MM.1S (cell line): ENCODE data around the gene SELENOW.

Source experiments
- DNase-seq: peaks from one replicate; pipeline ENCODE4 v3.0.0-alpha.2; 2015
- H2AFZ ChIP-seq: fragments of 300-600 bp; sonication (generic); 2 replicates; pipeline ENCODE4 v1.6.0; 2016; ENCODE audit warnings: antibody characterized with exemption, low read length
- H3F3A ChIP-seq: fragments of 300-600 bp; sonication (generic); 2 replicates; pipeline ENCODE4 v1.6.1; 2016; ENCODE audit warnings: mild to moderate bottlenecking, antibody characterized with exemption, low read length, moderate library complexity, mixed read lengths; ENCODE audit not compliant: insufficient read depth
- H3K27ac ChIP-seq: fragments of 300-600 bp; sonication (generic); 2 replicates; pipeline ENCODE4 v1.5.1; 2016; ENCODE audit warnings: mild to moderate bottlenecking, low read length
- H3K27me3 ChIP-seq: fragments of 300-600 bp; sonication (generic); replicated peaks from 2 replicates; pipeline ENCODE4 v1.6.0; 2016; ENCODE audit warnings: low read length; ENCODE audit not compliant: insufficient read depth
- H3K36me3 ChIP-seq: fragments of 300-600 bp; sonication (generic); replicated peaks from 2 replicates; pipeline ENCODE4 v1.6.1; 2016; ENCODE audit warnings: mild to moderate bottlenecking, low read length, mixed read lengths; ENCODE audit not compliant: insufficient read depth
- H3K4me1 ChIP-seq: fragments of 300-600 bp; sonication (generic); 2 replicates; pipeline ENCODE4 v1.6.1; 2016; ENCODE audit warnings: low read length, mixed read lengths
- H3K4me2 ChIP-seq: fragments of 300-600 bp; sonication (generic); 2 replicates; pipeline ENCODE4 v1.6.0; 2016; ENCODE audit warnings: low read depth, low read length
- H3K4me3 ChIP-seq: fragments of 300-600 bp; sonication (generic); 2 replicates; pipeline ENCODE4 v1.5.1; 2016; ENCODE audit warnings: low read length, mixed read lengths
- H3K79me2 ChIP-seq: fragments of 300-600 bp; sonication (generic); 2 replicates; pipeline ENCODE4 v1.6.1; 2016; ENCODE audit warnings: mixed run types, low read length, mixed read lengths
- H3K9ac ChIP-seq: fragments of 300-600 bp; sonication (generic); 2 replicates; pipeline ENCODE4 v1.6.1; 2016; ENCODE audit warnings: low read length, mixed read lengths
- H3K9me2 ChIP-seq: fragments of 300-600 bp; sonication (generic); replicated peaks from 2 replicates; pipeline ENCODE4 v1.6.1; 2016; ENCODE audit warnings: mild to moderate bottlenecking, low read length, mixed read lengths; ENCODE audit not compliant: insufficient read depth
- H3K9me3 ChIP-seq: fragments of 300-600 bp; sonication (generic); replicated peaks from 2 replicates; pipeline ENCODE4 v1.6.1; 2016; ENCODE audit warnings: mild to moderate bottlenecking, low read length, mixed read lengths; ENCODE audit not compliant: insufficient read depth
- H4K20me1 ChIP-seq: fragments of 300-600 bp; sonication (generic); 2 replicates; pipeline ENCODE4 v1.6.1; 2016; ENCODE audit warnings: mild to moderate bottlenecking, low read length, moderate library complexity, mixed read lengths; ENCODE audit not compliant: insufficient read depth
- EZH2 ChIP-seq: fragments of 300-600 bp; sonication (generic); optimal IDR thresholded peaks from 2 replicates; pipeline ENCODE3; 2017; ENCODE audit warnings: low read depth, mild to moderate bottlenecking, antibody characterized with exemption, low read length, mixed read lengths
- EZH2phosphoT487 ChIP-seq: fragments of 300-600 bp; sonication (generic); IDR thresholded peaks from 2 replicates; pipeline ENCODE4 v1.6.1; 2018; ENCODE audit warnings: antibody characterized with exemption, low read length
- TF ChIP-seq, protein P1 (sequence below): fragments of 300-600 bp; sonication (generic); IDR thresholded peaks from 2 replicates; pipeline ENCODE4 v1.5.1; 2016; ENCODE audit warnings: antibody characterized with exemption, low read length, mixed read lengths

Gene SELENOW

DNA sequence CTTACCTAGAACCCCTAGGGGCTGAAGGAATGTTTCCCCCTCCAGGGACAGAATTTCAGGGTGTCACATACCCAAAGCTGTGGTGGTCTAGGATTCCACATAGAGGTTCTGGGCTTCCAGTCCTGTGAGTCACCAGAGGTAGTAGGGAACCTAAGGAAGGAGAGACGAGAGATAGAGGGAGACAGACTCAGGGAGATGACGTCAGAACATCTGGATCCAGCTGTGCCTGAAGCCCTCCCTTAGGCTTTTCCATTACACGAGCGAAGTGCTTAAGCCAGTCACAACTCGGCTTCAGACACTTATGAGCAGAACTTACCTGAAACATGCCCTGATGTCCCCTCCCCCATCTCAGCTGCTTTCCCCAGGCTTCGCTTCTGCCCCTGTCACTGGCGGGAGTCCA, 11.8 kb upstream of the SELENOW start:
- TF ChIP-seq EZH2phosphoT487 (no peak), EZH2 (no peak)
- TF ChIP-seq, protein P1, sequence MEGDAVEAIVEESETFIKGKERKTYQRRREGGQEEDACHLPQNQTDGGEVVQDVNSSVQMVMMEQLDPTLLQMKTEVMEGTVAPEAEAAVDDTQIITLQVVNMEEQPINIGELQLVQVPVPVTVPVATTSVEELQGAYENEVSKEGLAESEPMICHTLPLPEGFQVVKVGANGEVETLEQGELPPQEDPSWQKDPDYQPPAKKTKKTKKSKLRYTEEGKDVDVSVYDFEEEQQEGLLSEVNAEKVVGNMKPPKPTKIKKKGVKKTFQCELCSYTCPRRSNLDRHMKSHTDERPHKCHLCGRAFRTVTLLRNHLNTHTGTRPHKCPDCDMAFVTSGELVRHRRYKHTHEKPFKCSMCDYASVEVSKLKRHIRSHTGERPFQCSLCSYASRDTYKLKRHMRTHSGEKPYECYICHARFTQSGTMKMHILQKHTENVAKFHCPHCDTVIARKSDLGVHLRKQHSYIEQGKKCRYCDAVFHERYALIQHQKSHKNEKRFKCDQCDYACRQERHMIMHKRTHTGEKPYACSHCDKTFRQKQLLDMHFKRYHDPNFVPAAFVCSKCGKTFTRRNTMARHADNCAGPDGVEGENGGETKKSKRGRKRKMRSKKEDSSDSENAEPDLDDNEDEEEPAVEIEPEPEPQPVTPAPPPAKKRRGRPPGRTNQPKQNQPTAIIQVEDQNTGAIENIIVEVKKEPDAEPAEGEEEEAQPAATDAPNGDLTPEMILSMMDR: no peak
- Histone ChIP-seq H3F3A (no peaks in the 10 kb centered on the region), H3K27me3 (peaks cover 35% of the 10 kb centered on the region), H3K4me1 (no peaks in the 10 kb centered on the region), H3K9me3 (no peaks in the 10 kb centered on the region), H3K4me3 (no peak overlapping the region), H3K36me3 (no peaks in the 10 kb centered on the region), H3K79me2 (no peaks in the 10 kb centered on the region), H3K4me2 (no peak overlapping the region), H4K20me1 (no peaks in the 10 kb centered on the region), H3K9me2 (no peaks in the 10 kb centered on the region), H3K27ac (no peak overlapping the region), H2AFZ (no peak overlapping the region), H3K9ac (no peak overlapping the region)
- DNase-seq: no peak

DNA sequence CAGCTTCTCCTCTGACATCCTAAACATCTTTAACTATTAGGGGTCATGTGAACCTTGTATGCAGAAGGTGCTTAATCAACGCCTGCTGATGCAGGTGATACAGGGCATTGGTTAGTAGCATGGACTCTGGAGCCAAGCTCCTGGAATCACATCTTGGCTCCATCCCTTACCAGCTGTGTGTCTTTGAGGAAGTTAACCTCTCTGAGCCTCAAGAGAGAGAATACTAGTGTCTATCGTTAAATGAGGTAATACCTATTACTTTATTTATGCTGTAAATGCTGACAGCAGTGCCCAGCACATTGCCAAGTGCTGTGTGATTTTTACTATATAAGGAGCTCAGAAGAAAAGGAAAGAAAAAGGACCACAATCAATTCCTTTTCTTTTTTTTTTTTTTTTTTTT, 11.2 kb upstream of the SELENOW start:
- TF ChIP-seq, protein P1: no peak
- TF ChIP-seq EZH2: no peak
- TF ChIP-seq EZH2phosphoT487: no peak
- no peaks in the 10 kb centered on the region for H3K4me1 ChIP-seq
- H3F3A ChIP-seq: no peaks in the 10 kb centered on the region
- H3K36me3 ChIP-seq: no peaks in the 10 kb centered on the region
- no peaks in the 10 kb centered on the region for H4K20me1 ChIP-seq
- H3K4me2 ChIP-seq: no peak overlapping the region
- H3K9ac ChIP-seq: no peak overlapping the region
- H2AFZ ChIP-seq: no peak overlapping the region
- DNase-seq: no peak
- H3K79me2 ChIP-seq: no peaks in the 10 kb centered on the region
- H3K9me2 ChIP-seq: no peaks in the 10 kb centered on the region
- no peaks in the 10 kb centered on the region for H3K9me3 ChIP-seq
- no peak overlapping the region for H3K4me3 ChIP-seq
- peaks cover 38% of the 10 kb centered on the region for H3K27me3 ChIP-seq
- no peak overlapping the region for H3K27ac ChIP-seq

DNA sequence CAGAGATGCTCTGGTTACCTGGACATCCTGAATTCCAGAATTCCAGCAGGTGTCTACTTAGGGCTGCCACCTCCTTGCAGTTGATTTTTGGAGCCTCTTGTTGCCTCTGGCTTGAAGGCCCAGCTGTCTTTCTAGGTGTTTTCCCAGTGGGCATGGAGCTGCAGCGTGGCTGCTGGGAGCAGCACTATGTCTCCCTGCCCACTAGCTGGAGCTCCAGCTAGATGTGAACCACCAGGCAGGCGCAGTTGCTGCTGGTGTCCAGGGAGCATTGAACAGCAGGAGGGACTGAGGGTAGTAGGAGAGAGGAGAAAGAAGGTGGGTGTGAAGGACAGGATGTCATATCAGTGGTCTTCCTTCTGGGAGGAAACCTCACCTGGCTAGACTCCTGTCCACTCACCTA, 9.9 kb upstream of the SELENOW start:
- DNase-seq: no peak
- Histone ChIP-seq H4K20me1 (no peaks in the 10 kb centered on the region), H3K9me3 (no peaks in the 10 kb centered on the region), H3K27ac (no peak overlapping the region), H3K36me3 (no peaks in the 10 kb centered on the region), H3K4me2 (no peak overlapping the region), H3K4me1 (no peaks in the 10 kb centered on the region), H3K9me2 (no peaks in the 10 kb centered on the region), H3K27me3 (peaks cover 47% of the 10 kb centered on the region), H3K79me2 (no peaks in the 10 kb centered on the region), H3F3A (no peaks in the 10 kb centered on the region), H3K4me3 (no peak overlapping the region), H3K9ac (no peak overlapping the region), H2AFZ (no peak overlapping the region)
- TF ChIP-seq EZH2phosphoT487 (no peak), EZH2 (no peak)
- TF ChIP-seq, protein P1: no peak
